ENCODE measurements around the gene FAM76A.

DNA sequence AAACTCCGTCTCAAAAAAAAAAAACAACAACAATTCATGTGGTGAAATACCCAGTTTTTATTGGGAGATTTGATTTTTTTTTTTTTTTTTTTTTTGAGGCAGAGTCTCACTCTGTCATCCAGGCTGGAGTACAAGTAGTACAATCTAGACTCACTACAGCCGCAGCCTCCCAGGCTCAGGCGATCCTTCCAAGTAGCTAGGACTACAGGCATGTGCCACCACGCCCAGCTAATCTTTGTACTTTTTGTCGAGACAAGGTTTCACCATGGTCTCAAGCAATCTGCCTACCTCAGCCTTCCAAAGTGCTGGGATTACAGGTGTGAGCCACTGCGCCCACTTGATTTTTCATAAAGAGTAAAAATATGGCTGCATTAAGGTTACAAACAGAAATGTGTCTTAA, 15.4 kb downstream of the FAM76A start:
- no peak for TF ChIP-seq RAD21 (IDR thresholded peaks at IDR 0.05; ENCODE audit: low read depth)
- TF ChIP-seq FOXM1 (IDR thresholded peaks at IDR 0.05; ENCODE audit: borderline replicate concordance, low read depth): no peak
- TF ChIP-seq EP300 (IDR thresholded peaks at IDR 0.05; ENCODE audit: borderline replicate concordance): no peak
- TF ChIP-seq EGR1 (IDR thresholded peaks at IDR 0.05): no peak
- TF ChIP-seq CREB1 (IDR thresholded peaks at IDR 0.05; ENCODE audit: low read depth): no peak
- TF ChIP-seq TAF1 (IDR thresholded peaks at IDR 0.05; ENCODE audit: low read depth): no peak
